ENCODE measurements around the gene MPDU1.
"Not testable (repeated sequence)": the region's sequence is repeated elsewhere in the genome, so short reads cannot be mapped to it uniquely, and the experiment has no call there.

MPDU1 gene

DNA sequence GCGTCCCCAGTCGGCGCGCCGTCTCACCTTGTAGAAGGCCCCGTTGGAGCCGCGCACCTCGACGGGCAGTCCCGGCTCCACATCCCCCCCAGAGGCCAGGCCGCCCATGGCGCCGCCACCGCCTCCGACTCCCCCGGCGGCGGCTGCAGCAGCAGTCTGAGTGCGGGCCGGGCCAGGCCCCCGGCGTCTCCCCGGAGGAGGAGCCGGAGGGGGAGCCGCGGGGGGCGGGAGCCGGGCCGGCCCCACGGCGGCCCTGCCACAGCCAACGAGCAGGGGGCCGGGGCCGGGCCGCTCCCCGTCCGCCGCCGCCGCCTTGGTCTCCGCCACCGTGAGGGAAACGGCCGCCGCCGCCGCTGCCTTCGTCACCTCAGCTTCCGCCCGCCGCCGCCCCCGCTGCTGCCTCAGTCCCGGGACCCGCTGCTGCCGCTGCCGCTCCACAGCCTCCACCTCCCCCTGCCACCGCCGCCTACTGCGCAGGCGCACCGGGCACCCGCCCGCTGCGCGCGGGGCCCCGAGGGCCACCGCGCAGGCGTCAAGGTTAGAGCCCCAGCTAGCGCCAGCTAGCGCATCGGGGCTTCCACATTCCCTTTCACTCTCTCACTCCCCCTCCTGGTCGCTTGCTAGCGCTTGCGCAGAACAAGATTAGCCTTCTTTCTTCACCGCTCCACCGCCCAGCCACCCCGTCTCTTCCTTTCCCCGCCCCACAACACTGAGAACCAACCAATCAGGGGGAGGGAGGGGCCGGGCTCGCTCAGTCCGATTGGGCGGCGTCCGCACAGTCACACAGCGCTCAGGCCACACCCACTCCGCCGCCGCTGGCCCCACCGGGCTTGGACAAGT lies 31.0 kb downstream of the MPDU1 start, which contains the start of gene FXR2:
Gene FXR2 (minus strand): TSS at position 473 of the 840 bp plus-strand sequence. CDS start 365 bp downstream, at position 108.
- in situ Hi-C loops (cut with MboI; ENCODE audit: low sequenced_read_pairs): no loop called here

DNA sequence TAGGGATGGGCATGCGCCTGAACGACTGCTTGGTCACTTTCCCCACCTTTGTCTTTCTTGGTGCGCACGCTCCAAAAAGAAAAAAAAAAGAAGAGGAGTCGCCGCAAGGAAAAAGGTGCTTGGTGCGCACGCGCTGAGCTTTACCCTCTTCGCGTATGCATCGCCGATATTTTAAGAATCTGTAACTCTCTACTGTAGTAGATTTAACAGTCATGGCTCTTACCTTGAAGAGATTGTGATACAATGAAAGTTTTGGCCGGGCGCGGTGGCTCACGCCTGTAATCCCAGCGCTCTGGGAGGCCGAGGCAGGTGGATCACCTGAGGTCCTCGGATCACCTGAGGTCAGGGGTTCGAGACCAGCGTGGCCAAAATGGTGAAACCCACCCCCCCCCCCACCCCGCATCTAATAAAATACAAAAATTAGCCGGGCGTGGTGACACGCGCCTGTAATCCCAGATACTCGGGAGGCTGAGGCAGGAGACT lies 31.7 kb downstream of the MPDU1 start:
- in situ Hi-C loops (cut with MboI; ENCODE audit: low sequenced_read_pairs): no loop called here

- in situ Hi-C loops (cut with MboI; ENCODE audit: low sequenced_read_pairs): no loop called here
Observed at GRCh38 chr17:7618608-7619007, 35.0 kb downstream of the MPDU1 start.

DNA sequence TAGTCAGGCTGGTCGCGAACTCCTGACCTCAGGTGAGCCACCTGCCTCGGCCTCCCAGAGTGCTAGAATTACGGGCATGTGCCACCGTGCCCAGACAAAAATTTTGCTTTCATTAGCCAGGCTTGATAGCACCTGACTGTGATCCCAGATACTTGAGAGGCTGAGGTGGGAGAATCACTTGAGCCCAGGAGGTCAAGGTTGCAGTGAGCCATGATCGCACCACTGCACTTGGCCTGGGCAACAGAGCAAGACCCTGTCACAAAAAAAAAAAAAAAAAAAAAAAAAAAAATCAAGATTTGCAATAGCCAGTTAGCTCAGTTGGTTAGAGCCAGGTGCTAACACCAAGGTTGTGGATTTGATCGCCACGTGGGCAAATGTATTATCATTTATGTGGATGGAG lies 37.2 kb downstream of the MPDU1 start:
- in situ Hi-C loops (cut with MboI; ENCODE audit: low sequenced_read_pairs): no loop called here

GRCh38 chr17:7623661-7624060 lies 40.0 kb downstream of the MPDU1 start:
- in situ Hi-C loops (cut with MboI; ENCODE audit: low sequenced_read_pairs): no loop called here

GRCh38 chr17:7625749-7626148 lies 42.1 kb downstream of the MPDU1 start:
- in situ Hi-C loops (cut with MboI; ENCODE audit: low sequenced_read_pairs): not testable (repeated sequence)

DNA sequence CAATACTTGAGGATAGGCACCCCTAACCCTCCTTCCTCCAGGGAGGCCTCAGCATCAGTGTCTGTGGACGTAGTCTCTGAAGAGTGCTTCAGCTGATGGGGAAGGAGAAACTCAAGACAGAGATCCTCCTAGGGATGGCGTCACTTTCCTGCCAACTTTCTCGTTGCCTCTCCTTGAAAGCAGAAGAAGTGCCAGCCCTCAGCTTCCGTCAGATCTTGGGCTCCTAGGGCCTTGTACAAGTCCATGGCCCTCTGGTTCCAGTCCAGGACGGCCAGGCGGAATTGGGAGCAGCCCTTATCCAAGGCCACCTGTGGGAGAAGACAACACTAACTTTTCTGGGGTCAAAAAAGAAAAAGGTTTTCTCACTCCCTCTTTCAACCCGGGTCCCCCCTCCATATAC lies 42.7 kb downstream of the MPDU1 start:
- in situ Hi-C loops (cut with MboI; ENCODE audit: low sequenced_read_pairs): no loop called here

- in situ Hi-C loops (cut with MboI; ENCODE audit: low sequenced_read_pairs): no loop called here
Observed at GRCh38 chr17:7626956-7627249, 43.3 kb downstream of the MPDU1 start.

DNA sequence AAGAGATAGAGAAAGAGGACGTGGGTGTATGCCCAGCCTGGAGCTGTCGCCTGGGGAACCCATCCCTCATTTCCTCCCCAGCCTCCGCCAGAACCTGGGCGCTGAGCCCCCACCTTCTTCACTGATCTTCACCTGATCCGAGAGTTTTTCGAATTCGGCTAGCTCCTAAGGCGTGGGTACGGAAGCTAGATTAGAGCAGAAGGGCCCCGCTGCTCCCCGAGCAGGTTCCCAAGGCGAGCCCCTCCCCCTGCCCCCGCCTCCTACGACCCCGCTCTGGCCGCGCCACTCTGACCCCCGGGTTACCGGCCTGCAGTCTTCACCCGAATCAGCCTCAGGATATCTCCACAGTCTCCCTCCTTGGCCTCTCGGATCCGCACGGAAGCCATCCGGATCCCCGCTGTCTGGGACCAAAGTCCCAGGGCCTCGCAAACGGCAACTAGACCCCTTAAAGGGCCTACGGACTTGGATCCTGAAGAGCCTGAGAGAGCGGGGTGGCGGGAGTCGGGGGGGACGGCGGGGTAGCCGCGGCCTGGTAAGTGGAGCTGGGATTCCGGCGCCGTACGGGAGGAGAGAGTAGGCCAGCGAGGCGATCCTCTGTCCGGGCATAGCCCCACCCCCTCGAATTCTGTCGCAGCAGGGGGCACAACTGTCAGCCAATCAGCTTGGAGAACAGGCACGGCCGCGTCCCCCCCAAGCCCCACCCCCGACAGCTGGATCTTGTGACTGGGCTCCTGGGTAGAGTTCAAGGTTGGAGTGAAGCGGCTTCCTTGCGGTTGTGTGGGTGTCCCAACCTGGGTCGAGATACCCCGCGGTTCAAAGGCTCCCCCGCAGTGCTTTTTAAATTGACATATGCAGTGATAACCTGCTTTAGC lies 43.8 kb downstream of the MPDU1 start, which contains the start of gene SAT2:
Gene SAT2 (minus strand): TSS at position 572 of the 872 bp plus-strand sequence. CDS start 186 bp downstream, at position 386.
- in situ Hi-C loops (cut with MboI; ENCODE audit: low sequenced_read_pairs): no loop called here

DNA sequence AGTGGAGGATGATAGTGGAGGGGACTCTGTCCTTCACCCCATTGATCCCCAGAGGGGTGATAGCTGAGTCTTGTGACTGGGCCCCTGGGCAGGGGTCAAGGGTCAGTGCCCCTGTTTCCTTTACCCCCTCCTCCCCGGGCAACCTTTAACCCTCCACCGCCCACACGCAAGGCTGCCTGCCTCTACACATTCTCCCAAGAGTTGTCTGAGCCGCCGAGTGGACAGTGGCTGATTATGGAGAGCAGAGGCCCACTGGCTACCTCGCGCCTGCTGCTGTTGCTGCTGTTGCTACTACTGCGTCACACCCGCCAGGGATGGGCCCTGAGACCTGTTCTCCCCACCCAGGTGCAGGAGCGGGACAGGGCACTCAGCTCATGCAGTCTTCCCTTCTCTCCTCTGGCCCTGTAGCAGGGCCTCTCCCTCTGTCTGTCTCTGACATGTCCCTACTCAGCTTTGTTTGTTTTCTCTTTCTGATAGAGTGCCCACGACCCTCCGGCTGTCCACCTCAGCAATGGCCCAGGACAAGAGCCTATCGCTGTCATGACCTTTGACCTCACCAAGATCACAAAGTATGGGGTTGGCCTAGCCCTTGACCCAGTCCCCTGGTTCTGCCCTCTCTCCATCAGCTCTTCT lies 46.4 kb downstream of the MPDU1 start, which contains the start of gene SHBG:
Gene SHBG (plus strand): TSS at position 197 of the 633 bp plus-strand sequence. CDS start 38 bp downstream, at position 235.
- in situ Hi-C loops (cut with MboI; ENCODE audit: low sequenced_read_pairs): no loop called here

DNA sequence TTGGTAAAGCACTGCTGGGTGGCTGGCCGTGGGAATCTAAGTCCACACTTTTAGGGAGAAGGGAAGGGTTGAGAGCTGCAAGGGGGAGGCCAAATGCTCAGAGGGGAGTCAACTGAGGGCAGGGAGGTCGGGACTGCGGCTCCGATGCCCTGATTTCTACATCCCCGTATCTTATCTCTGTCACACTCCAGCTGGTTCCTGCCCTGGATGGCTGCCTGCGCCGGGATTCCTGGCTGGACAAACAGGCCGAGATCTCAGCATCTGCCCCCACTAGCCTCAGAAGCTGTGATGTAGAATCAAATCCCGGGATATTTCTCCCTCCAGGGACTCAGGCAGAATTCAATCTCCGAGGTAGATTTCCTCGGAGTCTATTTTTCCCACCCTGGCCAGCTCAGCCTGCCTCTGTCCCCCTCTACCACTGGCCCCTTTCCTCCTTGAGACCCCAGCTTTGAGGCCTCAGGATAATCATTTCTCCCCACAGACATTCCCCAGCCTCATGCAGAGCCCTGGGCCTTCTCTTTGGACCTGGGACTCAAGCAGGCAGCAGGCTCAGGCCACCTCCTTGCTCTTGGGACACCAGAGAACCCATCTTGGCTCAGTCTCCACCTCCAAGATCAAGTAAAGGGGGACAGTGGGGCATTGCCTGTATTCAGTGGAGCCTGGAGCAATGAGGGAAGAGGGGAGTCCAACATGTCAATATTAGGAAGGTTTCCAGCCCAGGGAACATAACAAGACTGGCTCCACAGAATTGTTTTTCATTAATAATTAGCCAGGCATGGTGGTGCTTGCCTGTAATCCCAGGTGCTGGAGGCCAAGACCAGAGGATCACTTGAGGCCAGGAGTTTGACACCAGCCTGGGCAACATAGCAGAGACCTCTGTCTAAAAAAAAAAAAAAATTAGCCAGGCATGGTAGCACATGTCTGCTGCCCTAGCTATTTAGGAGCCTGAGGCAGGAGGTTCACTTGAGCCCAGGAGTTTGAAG lies 48.0 kb downstream of the MPDU1 start:
- in situ Hi-C loops (cut with MboI; ENCODE audit: low sequenced_read_pairs): no loop called here

DNA sequence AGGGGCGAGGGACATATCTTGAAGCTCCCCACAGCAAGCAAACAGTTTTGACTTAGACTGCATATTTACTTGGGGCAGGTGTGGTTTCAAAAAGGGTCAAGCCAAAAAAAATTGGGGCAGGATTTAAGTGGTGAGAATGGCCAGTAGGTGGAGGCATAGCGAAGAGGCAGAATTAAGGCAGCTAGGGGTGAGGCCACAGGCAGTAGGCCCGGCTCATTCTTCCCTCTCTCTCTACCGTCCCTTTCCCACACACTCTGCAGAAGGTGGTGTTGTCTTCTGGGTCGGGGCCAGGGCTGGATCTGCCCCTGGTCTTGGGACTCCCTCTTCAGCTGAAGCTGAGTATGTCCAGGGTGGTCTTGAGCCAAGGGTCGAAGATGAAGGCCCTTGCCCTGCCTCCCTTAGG lies 48.8 kb downstream of the MPDU1 start:
- in situ Hi-C loops (cut with MboI; ENCODE audit: low sequenced_read_pairs): no loop called here

DNA sequence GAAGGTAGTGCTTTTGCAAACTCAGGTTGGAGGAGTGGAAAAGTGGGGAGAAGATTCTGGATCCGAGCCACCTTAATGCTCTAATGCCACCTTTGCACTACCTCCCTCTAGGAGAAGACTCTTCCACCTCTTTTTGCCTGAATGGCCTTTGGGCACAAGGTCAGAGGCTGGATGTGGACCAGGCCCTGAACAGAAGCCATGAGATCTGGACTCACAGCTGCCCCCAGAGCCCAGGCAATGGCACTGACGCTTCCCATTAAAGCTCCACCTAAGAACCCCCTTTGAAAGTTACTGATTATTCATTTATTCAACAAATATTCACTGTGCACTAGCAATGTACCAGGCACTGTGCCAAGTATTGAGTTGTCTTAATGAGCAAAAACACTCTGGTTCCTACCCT lies 49.4 kb downstream of the MPDU1 start:
- in situ Hi-C loops (cut with MboI; ENCODE audit: low sequenced_read_pairs): no loop called here

- in situ Hi-C loops (cut with MboI; ENCODE audit: low sequenced_read_pairs): no loop called here
Observed at GRCh38 chr17:7634384-7634783, 50.7 kb downstream of the MPDU1 start.

DNA sequence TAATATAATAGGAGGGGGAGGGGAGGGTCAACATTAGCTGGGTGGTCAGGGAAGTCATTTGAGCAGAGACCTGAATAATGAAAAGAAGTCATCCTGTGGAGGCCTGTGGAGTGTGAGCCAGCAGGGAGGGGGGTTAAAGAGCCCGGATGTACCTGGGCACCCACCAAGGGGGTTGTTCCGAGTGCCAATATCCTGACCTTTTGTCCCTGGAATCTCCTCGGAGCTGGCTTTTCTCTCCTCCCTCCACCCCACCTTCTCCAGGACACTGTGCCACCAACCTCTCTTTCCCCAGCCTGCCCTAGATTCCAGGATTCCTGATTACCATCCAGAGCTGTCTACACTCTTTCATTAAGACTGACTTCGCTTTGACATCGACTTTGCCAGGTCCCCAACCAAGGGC lies 52.5 kb downstream of the MPDU1 start:
- in situ Hi-C loops (cut with MboI; ENCODE audit: low sequenced_read_pairs): no loop called here
